Caco-2 (cell line): ENCODE data around the gene FARP1. TPM values are rescaled to one million over a fixed set of nuclear protein-coding genes. Genes with fewer than 3 reads are reported as not detected.

Source experiments
- BruUV-seq: library from RNA; stranded (reverse); fragments of 400-500 nt; replicated peaks from 2 replicates; lab custom pipeline; 2021; lab: Mats Ljungman, UMichigan
- CTCF ChIA-PET: fragments of 300-600 bp; sonication (Branson Sonifier 250); formaldehyde crosslinking; loops from one replicate; lab custom pipeline; 2022; ENCODE audit warnings: antibody characterized with exemption; lab: Charles Lee
- POLR2A ChIA-PET: fragments of 300-600 bp; sonication (Branson Sonifier 250); formaldehyde crosslinking; loops from one replicate; lab custom pipeline; 2022; ENCODE audit warnings: antibody characterized with exemption; lab: Charles Lee
- DNase-seq, 2 experiments: peaks; one replicate each; pipeline versions ENCODE4 v3.0.0 to v3.0.0-alpha.2; 2020 to 2022
- H3K27me3 ChIP-seq: replicated peaks from 2 replicates; pipeline ENCODE4 v1.6.0; 2011; ENCODE audit warnings: low read length; ENCODE audit not compliant: control insufficient read depth, insufficient read depth
- H3K36me3 ChIP-seq: 2 replicates; pipeline ENCODE4 v1.5.1; 2011; ENCODE audit warnings: low read length; ENCODE audit not compliant: control insufficient read depth, insufficient read depth
- H3K4me1 ChIP-seq: fragments of 250-450 bp; sonication (Bioruptor Pico); 2 replicates; pipeline ENCODE4 v1.5.1; 2020; ENCODE audit warnings: mild to moderate bottlenecking
- H3K4me3 ChIP-seq: 2 replicates; pipeline ENCODE4 v1.5.1; 2011; ENCODE audit warnings: low read depth, mild to moderate bottlenecking, control low read depth, low read length
- H3K9me3 ChIP-seq: fragments of 250-450 bp; sonication (Bioruptor Pico); 2 replicates; pipeline ENCODE4 v1.5.1; 2020; ENCODE audit warnings: mild to moderate bottlenecking, moderate library complexity
- H3K27ac Mint-ChIP-seq: one replicate; pipeline ENCODE4 v1.8.0; 2022; ENCODE audit warnings: mixed read lengths; ENCODE audit not compliant: unreplicated experiment
- H3K27me3 Mint-ChIP-seq: one replicate; pipeline ENCODE4 v1.8.0; 2022; ENCODE audit warnings: mixed read lengths; ENCODE audit not compliant: insufficient read depth, unreplicated experiment
- H3K36me3 Mint-ChIP-seq: one replicate; pipeline ENCODE4 v1.8.0; 2022; ENCODE audit warnings: mild to moderate bottlenecking, mixed read lengths; ENCODE audit not compliant: insufficient read depth, unreplicated experiment
- H3K4me1 Mint-ChIP-seq: one replicate; pipeline ENCODE4 v1.8.0; 2022; ENCODE audit warnings: low read depth, mixed read lengths; ENCODE audit not compliant: unreplicated experiment
- H3K4me3 Mint-ChIP-seq: one replicate; pipeline ENCODE4 v1.8.0; 2022; ENCODE audit warnings: mild to moderate bottlenecking, moderate library complexity, mixed read lengths; ENCODE audit not compliant: unreplicated experiment
- H3K9me3 Mint-ChIP-seq: one replicate; pipeline ENCODE4 v1.8.0; 2022; ENCODE audit warnings: mixed read lengths; ENCODE audit not compliant: unreplicated experiment
- intact Hi-C: fragments of 100-400 bp; cut with micrococcal nuclease; formaldehyde crosslinking; loops from one replicate; pipeline ENCODE4 v1.10.0; 2022; ENCODE audit not compliant: unreplicated experiment
- total RNA-seq: library from RNA; stranded (reverse); gene quantifications from 2 replicates; pipeline ENCODE4 v1.2.3, GENCODE V29; 2022
- TF ChIP-seq, protein P1 (sequence below), 2 experiments: fragments of 200-600 bp in 1 of 2; IDR thresholded peaks; 1 replicate in 1 of 2; 2 replicates in 1 of 2; pipeline versions ENCODE4 v1.5.1 to v1.8.0; 2011 to 2022; ENCODE audit warnings: antibody characterized with exemption in 1 of 2, control low read depth in 1 of 2, inconsistent platforms in 1 of 2, low read depth in 1 of 2, low read length in 1 of 2, mild to moderate bottlenecking in 1 of 2, moderate library complexity in 1 of 2; ENCODE audit not compliant: insufficient read depth in 1 of 2, severe bottlenecking in 1 of 2, unreplicated experiment in 1 of 2

Gene FARP1
- total RNA-seq, 1 experiment from 2014 or later = 189 TPM

DNA sequence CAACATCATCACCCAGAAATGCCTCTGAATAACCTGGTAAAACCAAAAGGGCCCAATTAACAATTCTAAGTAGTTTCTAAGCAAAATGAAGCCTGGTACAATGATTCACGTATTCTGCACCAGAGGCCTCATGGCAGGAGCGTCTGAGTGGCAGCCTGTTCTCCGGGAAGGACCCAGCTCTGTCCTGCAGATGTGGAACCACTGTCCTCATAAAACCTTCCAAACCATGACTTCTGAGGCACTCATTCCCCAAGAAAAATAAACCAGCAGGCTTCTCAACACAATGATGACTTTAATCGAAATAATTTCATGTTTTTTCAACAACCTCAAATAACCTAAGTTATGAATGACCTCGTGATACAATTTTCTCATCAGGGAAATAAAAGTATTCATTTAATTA lies 344.1 kb downstream of the FARP1 start:
- Histone ChIP-seq H3K9me3 (no peaks in the 10 kb centered on the region), H3K36me3 (no peaks in the 10 kb centered on the region), H3K27me3 (no peaks in the 10 kb centered on the region), H3K4me1 (peaks cover 47% of the 10 kb centered on the region), H3K4me3 (no peak overlapping the region)
- DNase-seq = no peak
- peaks cover 60% of the 10 kb centered on the region for H3K4me1 Mint-ChIP-seq
- H3K27ac Mint-ChIP-seq = no peak overlapping the region
- H3K27me3 Mint-ChIP-seq = no peaks in the 10 kb centered on the region
- TF ChIP-seq, protein P1, sequence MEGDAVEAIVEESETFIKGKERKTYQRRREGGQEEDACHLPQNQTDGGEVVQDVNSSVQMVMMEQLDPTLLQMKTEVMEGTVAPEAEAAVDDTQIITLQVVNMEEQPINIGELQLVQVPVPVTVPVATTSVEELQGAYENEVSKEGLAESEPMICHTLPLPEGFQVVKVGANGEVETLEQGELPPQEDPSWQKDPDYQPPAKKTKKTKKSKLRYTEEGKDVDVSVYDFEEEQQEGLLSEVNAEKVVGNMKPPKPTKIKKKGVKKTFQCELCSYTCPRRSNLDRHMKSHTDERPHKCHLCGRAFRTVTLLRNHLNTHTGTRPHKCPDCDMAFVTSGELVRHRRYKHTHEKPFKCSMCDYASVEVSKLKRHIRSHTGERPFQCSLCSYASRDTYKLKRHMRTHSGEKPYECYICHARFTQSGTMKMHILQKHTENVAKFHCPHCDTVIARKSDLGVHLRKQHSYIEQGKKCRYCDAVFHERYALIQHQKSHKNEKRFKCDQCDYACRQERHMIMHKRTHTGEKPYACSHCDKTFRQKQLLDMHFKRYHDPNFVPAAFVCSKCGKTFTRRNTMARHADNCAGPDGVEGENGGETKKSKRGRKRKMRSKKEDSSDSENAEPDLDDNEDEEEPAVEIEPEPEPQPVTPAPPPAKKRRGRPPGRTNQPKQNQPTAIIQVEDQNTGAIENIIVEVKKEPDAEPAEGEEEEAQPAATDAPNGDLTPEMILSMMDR (IDR thresholded peaks at IDR 0.05; ENCODE audit: insufficient read depth in 1 of 2, low read depth in 1 of 2, low read length in 1 of 2, severe bottlenecking in 1 of 2, unreplicated experiment in 1 of 2) = no peak
- H3K4me3 Mint-ChIP-seq = no peak overlapping the region
- CTCF ChIA-PET = interaction anchor here (1.0 kb wide), 1 partner anchor 186 kb away, joined by 3 read pairs; no protein-coding TSS in a partner anchor
- POLR2A ChIA-PET = no interaction called here
- H3K9me3 Mint-ChIP-seq = no peaks in the 10 kb centered on the region
- intact Hi-C loops = loop anchor here (5.0 kb wide), 1 partner anchor 55 kb away; no protein-coding TSS in a partner anchor
- peaks cover 81% of the 10 kb centered on the region for H3K36me3 Mint-ChIP-seq
- BruUV-seq = no TSS peak

DNA sequence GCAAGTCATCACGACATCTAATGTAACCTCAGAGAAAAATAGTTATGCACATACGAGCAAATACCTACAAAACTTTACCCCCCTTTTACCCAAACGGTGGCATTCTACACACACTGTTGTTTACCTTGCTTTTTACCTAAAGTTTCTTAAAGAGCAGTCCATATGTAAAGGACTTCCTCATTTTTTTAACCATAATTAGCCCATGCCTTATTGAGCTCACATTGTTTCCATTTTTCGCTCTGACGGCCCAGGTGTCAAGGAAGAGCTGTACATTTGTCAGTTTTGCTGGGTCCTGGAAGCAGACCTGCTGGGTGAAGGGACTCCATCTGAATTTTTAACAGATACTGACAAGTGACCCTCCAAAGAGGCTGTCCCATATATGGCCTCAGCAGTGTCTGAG lies 344.6 kb downstream of the FARP1 start:
- no peaks in the 10 kb centered on the region for H3K9me3 Mint-ChIP-seq
- ChIA-PET POLR2A (interaction anchor here (0.6 kb wide), 1 partner anchor 360 kb away, joined by 3 read pairs; no protein-coding TSS in a partner anchor), CTCF (no interaction called here)
- peaks cover 84% of the 10 kb centered on the region for H3K36me3 Mint-ChIP-seq
- DNase-seq = no peak
- peaks cover 63% of the 10 kb centered on the region for H3K4me1 Mint-ChIP-seq
- intact Hi-C loops = loop anchor here (5.0 kb wide), 1 partner anchor 55 kb away; no protein-coding TSS in a partner anchor
- TF ChIP-seq, protein P1 (IDR thresholded peaks at IDR 0.05; ENCODE audit: insufficient read depth in 1 of 2, low read depth in 1 of 2, low read length in 1 of 2, severe bottlenecking in 1 of 2, unreplicated experiment in 1 of 2) = no peak
- H3K27me3 Mint-ChIP-seq = no peaks in the 10 kb centered on the region
- H3K27ac Mint-ChIP-seq = peak overlapping the region; percentile 16
- H3K9me3 ChIP-seq = no peaks in the 10 kb centered on the region
- BruUV-seq = no TSS peak
- no peaks in the 10 kb centered on the region for H3K27me3 ChIP-seq
- H3K4me3 Mint-ChIP-seq = no peak overlapping the region
- no peak overlapping the region for H3K4me3 ChIP-seq
- H3K4me1 ChIP-seq = peaks cover 47% of the 10 kb centered on the region
- no peaks in the 10 kb centered on the region for H3K36me3 ChIP-seq

DNA sequence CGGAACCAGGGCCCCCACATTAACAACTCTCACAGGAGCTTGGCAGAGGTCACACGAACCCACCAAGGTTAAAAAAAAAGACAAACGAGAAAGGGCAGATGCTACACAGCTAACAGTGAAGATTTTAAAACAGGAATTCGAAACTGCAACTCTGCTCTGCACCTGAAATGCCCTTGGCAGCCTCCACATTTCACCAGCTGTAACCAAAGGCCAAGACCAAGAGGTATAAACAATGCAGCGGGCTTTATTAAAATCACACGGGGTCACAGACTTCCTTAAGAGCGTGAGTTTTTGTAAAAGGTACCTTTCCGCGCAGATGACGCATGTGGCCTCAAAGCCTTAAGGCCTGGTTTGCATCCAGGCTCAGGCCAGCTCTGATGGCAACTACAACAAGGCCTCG lies 345.8 kb downstream of the FARP1 start:
- Mint-ChIP-seq H3K27ac (no peak overlapping the region), H3K4me3 (no peak overlapping the region), H3K36me3 (peaks cover 80% of the 10 kb centered on the region), H3K27me3 (no peaks in the 10 kb centered on the region), H3K9me3 (no peaks in the 10 kb centered on the region), H3K4me1 (peaks cover 57% of the 10 kb centered on the region)
- Histone ChIP-seq H3K4me1 (peaks cover 48% of the 10 kb centered on the region), H3K9me3 (no peaks in the 10 kb centered on the region), H3K27me3 (no peaks in the 10 kb centered on the region), H3K4me3 (no peak overlapping the region), H3K36me3 (no peaks in the 10 kb centered on the region)
- CTCF ChIA-PET = no interaction called here
- POLR2A ChIA-PET = no interaction called here
- BruUV-seq = no TSS peak
- intact Hi-C loops = loop anchor here (5.0 kb wide), 1 partner anchor 54 kb away; no protein-coding TSS in a partner anchor
- TF ChIP-seq, protein P1 (IDR thresholded peaks at IDR 0.05; ENCODE audit: insufficient read depth in 1 of 2, low read depth in 1 of 2, low read length in 1 of 2, severe bottlenecking in 1 of 2, unreplicated experiment in 1 of 2) = no peak
- no peak for DNase-seq
